Mucosa of descending colon (tissue), 3 donors: Measurements from ENCODE around the gene ERBB2. TPM values are rescaled to one million over a fixed set of nuclear protein-coding genes. Genes with fewer than 3 reads are reported as not detected.
A peak's percentile ranks its signal among the peaks of the same experiment; 100 is the strongest.

Experiments used
- ATAC-seq: fragments of 200-7000 bp; cut with Tn5 transposase; one replicate; pipeline ENCODE4 v1.9.1; 2020; ENCODE audit warnings: mild to moderate bottlenecking, moderate library complexity
- DNase-seq, 3 donors: peaks; one replicate each; pipeline ENCODE4 v3.0.0-alpha.2; 2020
- H3K36me3 ChIP-seq: fragments of 200-600 bp; one replicate; pipeline ENCODE4 v1.8.0; 2021; ENCODE audit warnings: low read depth, mild to moderate bottlenecking
- H3K4me1 ChIP-seq: fragments of 200-600 bp; one replicate; pipeline ENCODE4 v1.8.0; 2021; ENCODE audit warnings: low read depth, mild to moderate bottlenecking
- H3K4me3 ChIP-seq: fragments of 200-600 bp; one replicate; pipeline ENCODE4 v1.8.0; 2021; ENCODE audit warnings: mild to moderate bottlenecking
- H3K9me3 ChIP-seq: fragments of 200-600 bp; one replicate; pipeline ENCODE4 v1.8.0; 2021; ENCODE audit warnings: mild to moderate bottlenecking
- intact Hi-C, 2 donors: fragments of 100-400 bp; cut with DNase I in 1 of 2; cut with micrococcal nuclease in 1 of 2; formaldehyde crosslinking; loops; one replicate each; pipeline versions ENCODE4 v1.11.0 to v1.11.1; 2022; cut with DNase I, micrococcal nuclease
- total RNA-seq, 3 donors: library from RNA; stranded (reverse); fragmentation: NEBNext Ultra II Directional in 2 of 3; extraction: Animal tissue kit (Norgen Biotek cat#: 25700) in 2 of 3; gene quantifications; one replicate each; pipeline versions ENCODE4 v1.2.1 to v1.2.4, GENCODE V29; 2021 to 2023
- TF ChIP-seq, protein P1 (sequence below): fragments of 200-600 bp; IDR thresholded peaks from one replicate; pipeline ENCODE4 v1.8.0; 2022; ENCODE audit warnings: antibody characterized with exemption, mild to moderate bottlenecking
- donor health status: DM: no; HTN: no; CAD: no; lungs with moderate emphysema.
- donor health status: DM: no; HTN: no; CAD: no.
- donor health status: DM: no; HTN: yes; CAD: no.

Gene ERBB2
- total RNA-seq, 3 donors from 2014 or later, result 104 to 284 (median 161) TPM

DNA sequence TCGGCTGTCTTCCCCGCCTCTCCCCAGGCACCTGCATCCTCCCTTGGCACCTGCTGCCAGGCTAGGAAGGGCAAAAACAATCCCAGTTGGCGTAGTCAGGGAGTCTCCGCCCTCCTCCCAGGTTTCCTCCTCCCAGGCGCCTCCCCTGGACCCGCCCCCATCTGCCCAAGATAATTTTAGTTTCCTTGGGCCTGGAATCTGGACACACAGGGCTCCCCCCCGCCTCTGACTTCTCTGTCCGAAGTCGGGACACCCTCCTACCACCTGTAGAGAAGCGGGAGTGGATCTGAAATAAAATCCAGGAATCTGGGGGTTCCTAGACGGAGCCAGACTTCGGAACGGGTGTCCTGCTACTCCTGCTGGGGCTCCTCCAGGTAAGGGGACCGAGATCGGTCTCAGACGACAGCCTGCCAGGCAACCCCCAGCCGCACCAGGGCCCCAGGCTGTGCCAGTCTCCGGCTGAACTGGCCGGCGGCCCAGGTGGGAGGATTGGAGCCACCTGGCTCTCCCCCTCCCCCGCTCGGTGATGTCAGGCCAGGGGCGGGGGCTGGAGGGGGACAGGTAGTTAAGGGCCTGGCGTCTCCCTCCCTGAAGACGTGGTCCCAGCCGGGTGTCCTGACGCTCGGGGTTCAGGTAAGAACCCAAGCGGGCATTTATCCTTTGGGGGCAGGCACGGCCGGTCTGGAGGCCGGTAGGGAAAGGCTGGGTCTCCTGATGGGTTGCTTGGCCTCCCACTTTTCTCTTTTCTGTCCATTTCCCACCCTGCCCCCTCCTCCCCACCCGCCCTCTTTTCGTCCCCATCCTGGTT lies 38.1 kb downstream of the ERBB2 start, which contains the start of gene GRB7:
GRB7 (plus strand) TSS at position 179 of the 808 bp plus-strand sequence. CDS start 4,364 bp downstream, outside the sequence.
- intact Hi-C loops, result no loop called here

DNA sequence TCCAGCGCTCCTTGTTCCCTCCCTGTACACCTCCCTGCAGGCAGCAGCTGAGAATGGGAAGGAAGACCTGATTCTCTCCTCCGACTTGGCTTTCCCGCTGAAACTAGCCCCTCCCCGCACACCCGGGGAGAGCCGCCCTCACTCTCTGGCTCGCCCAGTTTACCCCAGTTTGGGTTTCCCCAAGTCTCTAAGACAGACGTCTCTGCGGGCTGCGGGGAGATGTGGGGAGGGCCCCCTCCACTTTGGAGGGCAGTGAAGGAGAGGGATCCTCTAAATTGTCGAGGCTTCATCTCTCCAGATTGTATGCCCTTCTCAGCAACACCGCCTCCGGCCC lies 38.7 kb downstream of the ERBB2 start:
- TF ChIP-seq, protein P1, sequence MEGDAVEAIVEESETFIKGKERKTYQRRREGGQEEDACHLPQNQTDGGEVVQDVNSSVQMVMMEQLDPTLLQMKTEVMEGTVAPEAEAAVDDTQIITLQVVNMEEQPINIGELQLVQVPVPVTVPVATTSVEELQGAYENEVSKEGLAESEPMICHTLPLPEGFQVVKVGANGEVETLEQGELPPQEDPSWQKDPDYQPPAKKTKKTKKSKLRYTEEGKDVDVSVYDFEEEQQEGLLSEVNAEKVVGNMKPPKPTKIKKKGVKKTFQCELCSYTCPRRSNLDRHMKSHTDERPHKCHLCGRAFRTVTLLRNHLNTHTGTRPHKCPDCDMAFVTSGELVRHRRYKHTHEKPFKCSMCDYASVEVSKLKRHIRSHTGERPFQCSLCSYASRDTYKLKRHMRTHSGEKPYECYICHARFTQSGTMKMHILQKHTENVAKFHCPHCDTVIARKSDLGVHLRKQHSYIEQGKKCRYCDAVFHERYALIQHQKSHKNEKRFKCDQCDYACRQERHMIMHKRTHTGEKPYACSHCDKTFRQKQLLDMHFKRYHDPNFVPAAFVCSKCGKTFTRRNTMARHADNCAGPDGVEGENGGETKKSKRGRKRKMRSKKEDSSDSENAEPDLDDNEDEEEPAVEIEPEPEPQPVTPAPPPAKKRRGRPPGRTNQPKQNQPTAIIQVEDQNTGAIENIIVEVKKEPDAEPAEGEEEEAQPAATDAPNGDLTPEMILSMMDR, result no peak
- H3K36me3 ChIP-seq, result no peaks in the 10 kb centered on the region
- no peaks in the 10 kb centered on the region for H3K9me3 ChIP-seq
- peaks cover 24% of the 10 kb centered on the region for H3K4me1 ChIP-seq
- DNase-seq (peak; percentile 74 to 84 (median 78)), ATAC-seq (peak; percentile 55)
- intact Hi-C loops, result no loop called here
- H3K4me3 ChIP-seq, result peak overlapping the region; percentile 46

More for the DNA sequence above, 38.1 kb downstream of the ERBB2 start, which contains the start of gene GRB7:
- no peaks in the 10 kb centered on the region for H3K36me3 ChIP-seq
- H3K4me3 ChIP-seq, result peak within 1 kb of the TSS; percentile 46
- H3K9me3 ChIP-seq, result no peaks in the 10 kb centered on the region
- peak; percentile 77 for ATAC-seq
- DNase-seq, result peak; percentile 87 to 91 (median 91)
- TF ChIP-seq, protein P1, result no peak
- peaks cover 24% of the 10 kb centered on the region for H3K4me1 ChIP-seq

DNA sequence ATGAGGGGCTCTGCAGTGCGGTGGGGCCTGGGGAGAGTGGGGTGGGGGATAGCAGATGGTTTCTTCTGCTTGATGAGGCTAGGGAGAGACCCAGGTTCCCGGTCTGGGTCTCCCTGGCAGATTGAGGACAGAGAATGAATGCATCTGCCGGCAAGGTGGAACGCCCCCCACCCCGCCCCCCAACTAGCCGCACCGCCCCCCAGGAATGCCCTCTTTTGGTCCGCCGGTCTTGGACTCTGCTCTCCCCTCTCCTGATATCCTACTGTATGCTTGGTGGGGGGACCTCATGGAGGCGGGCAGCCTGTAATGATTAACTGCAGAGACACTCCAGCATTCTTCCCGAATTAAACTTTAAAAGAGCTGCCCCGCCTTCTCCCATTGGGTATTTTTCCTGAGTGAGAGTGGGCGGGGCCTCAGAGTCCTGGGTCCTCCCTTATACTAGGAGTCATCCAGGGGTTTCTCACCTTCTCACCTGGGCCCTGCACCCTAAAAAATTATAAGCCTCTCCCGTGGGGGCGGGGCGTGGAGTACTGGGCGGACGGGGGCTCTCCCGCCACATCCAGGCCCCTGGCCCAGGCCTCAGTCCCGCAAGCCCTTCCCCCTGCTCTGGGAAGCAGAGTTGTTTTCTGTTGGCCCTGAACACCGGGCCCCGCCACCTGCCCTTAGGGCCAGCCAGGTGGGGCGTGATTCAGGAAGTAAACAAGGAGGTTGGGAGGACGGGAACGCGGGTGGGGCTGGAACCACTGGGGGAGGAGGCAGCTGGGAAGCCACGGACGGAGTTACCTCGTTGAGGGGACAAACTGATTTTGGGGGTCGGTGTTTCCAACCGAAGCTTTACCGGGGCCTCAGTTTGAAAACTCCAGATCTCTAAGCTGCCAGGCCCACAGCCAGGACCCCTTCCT lies 39.4 kb downstream of the ERBB2 start:
- Histone ChIP-seq H3K4me1 (peaks cover 24% of the 10 kb centered on the region), H3K9me3 (no peaks in the 10 kb centered on the region), H3K36me3 (no peaks in the 10 kb centered on the region), H3K4me3 (peak overlapping the region; percentile 46)
- DNase-seq, result peak; percentile 90 to 95 (median 90)
- intact Hi-C loops, result no loop called here
- peak; percentile 77 for ATAC-seq
- TF ChIP-seq, protein P1, result no peak

DNA sequence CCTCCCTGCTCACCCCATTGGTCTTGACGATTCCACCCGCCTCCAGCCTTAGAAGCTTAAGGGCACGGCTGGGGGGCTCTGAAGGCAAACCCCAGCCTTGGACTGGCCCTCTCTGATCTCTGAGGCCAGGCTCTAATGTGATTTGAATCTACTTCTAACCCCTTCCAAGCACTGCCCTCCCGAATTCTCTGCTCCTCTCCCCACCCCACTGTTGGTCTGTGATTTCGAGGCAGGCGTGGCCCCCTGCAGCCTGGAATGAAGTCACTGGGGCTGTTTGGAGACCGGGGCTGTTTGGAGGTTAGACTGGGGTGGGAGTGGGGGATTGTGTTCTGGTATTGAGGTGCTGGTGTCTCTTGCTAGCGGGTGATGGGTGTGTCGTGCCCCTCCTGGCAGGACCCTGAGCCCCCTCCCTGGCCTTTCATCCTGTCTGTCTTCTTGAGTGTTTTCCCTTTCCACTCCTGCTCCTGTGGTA lies 40.1 kb downstream of the ERBB2 start:
- intact Hi-C loops, result no loop called here
- TF ChIP-seq, protein P1, result no peak
- peak; percentile 4 for ATAC-seq
- no peaks in the 10 kb centered on the region for H3K9me3 ChIP-seq
- H3K4me1 ChIP-seq, result peaks cover 24% of the 10 kb centered on the region
- H3K36me3 ChIP-seq, result no peaks in the 10 kb centered on the region
- DNase-seq, result peak in 2 of 3 donors; percentile 41 to 57
- no peak overlapping the region for H3K4me3 ChIP-seq

DNA sequence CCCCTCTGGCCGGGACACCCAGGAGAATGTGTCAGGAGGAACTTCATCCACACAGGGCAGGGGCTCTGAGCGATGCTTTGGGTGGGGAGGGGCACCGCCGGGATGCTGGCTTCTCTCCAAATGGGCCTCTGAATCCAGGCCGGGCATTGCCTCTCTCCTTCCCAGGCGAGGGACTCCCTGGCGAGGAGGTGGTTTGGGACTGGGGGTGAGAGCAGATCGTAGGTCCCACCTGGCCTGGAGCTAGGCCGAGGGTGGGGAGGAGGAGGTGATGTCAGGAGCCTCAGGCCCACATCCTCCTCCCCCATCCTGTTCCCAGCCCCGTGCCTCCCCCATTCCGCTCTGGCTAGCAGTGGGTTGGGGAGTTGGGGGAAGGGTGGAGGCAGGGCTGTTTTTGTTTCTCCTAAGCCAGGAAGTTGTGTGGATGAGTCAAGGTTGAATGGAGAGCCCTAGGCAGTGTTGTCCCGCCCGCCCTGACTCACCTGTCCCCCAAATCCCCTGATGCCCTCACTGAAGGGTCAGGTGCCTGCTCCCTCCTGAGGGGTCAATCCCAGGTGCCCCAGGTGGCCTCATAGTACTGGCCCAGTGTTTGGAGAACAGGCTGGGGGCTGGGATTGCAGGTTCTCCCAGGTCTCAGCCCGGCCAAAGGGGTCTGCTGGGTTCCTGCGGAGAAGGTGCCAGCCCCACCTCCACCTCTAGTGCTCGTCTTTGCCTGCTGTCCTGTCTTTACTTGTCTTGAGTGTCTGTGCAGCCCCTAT lies 40.7 kb downstream of the ERBB2 start:
- peak; percentile 56 to 69 (median 67) for DNase-seq
- intact Hi-C loops, result no loop called here
- no peaks in the 10 kb centered on the region for H3K36me3 ChIP-seq
- ATAC-seq, result peak; percentile 21
- no peak overlapping the region for H3K4me3 ChIP-seq
- TF ChIP-seq, protein P1, result no peak
- H3K4me1 ChIP-seq, result peaks cover 24% of the 10 kb centered on the region
- H3K9me3 ChIP-seq, result no peaks in the 10 kb centered on the region
